Measurements from ENCODE around the gene AMMECR1L. TPM values are rescaled to one million over a fixed set of nuclear protein-coding genes. Genes with fewer than 3 reads are reported as not detected.
"Not testable (repeated sequence)": the region's sequence is repeated elsewhere in the genome, so short reads cannot be mapped to it uniquely, and the experiment has no call there.

AMMECR1L gene
- total RNA-seq, result 10 to 100 TPM; 21.7 to 22.0 TPM
- 18.1 TPM for polyA plus RNA-seq (2013, experiment 1 of 2)
- 18.5 TPM for polyA plus RNA-seq (2013, experiment 2 of 2)
- long read RNA-seq, experiment 1, full-length matches to known transcripts, result 2 of 14 reads
- long read RNA-seq, experiment 1, partial matches to known transcripts, result 2 of 14 reads
- long read RNA-seq, experiment 1, other reads (novel, unspliced or antisense), result 10 of 14 reads
- long read RNA-seq, experiment 2, full-length matches to known transcripts, result 12 of 35 reads
- long read RNA-seq, experiment 2, partial matches to known transcripts, result 4 of 35 reads
- long read RNA-seq, experiment 2, other reads (novel, unspliced or antisense), result 19 of 35 reads
- long read RNA-seq, experiment 3, full-length matches to known transcripts, result 25 of 66 reads
- long read RNA-seq, experiment 3, partial matches to known transcripts, result 12 of 66 reads
- long read RNA-seq, experiment 3, other reads (novel, unspliced or antisense), result 29 of 66 reads
- long read RNA-seq, experiment 4, full-length matches to known transcripts, result 1 of 4 reads
- long read RNA-seq, experiment 4, partial matches to known transcripts, result 1 of 4 reads
- long read RNA-seq, experiment 4, other reads (novel, unspliced or antisense), result 2 of 4 reads

DNA sequence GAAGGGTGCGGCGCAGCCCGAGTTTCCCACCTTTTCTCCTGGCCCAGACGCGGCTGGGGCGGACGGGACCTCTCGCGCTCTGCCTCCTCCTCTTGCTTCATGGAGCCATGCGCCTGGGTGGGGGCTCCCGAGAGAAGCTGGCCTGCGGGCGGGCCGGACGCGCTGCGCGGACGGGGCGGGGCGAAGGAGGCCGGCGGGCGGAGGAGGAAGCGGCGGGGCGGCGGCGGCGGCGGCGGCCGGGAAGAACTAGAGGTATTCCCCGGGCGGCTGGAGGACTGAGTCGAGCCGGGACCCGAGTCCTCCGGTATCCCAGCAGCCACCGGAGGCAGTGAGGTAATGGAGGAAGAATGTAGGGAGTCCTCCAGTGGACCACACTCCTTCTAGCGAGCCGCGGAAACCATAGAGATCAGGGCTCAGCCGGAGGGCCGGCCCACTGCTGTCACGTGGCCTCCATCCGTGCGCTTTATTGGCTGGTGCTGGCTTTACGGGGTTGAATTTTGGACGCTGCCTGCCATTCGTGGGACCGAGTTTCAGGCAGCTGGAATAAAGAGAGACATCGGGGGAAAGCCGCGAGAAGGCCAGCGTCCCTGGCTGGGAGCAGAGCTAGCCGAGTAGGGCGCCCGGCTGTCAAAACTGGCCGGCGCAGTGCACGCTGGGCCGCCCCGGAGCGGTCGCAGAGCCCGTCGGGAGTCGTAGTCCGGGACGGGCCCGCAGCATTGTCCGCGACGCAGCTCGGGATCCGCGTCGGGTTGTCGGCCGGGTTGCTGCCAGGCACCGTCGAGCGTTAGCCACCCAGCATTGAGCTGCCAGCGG lies at the start of gene AMMECR1L:
AMMECR1L (minus strand) TSS at position 177 of the 813 bp plus-strand sequence. CDS start 11,722 bp downstream, outside the sequence.
- not testable (repeated sequence) for H3K27me3 Mint-ChIP-seq (ENCODE audit: insufficient read depth); H3K27me3 ChIP-seq (ENCODE audit: control insufficient read depth, insufficient read depth, low read length, poor library complexity, severe bottlenecking); H3K9me3 ChIP-seq (ENCODE audit: control insufficient read depth, low read length); H3K4me1 ChIP-seq (ENCODE audit: control insufficient read depth, insufficient read depth, low read length); H3K9me3 Mint-ChIP-seq
- H3K36me3 ChIP-seq (ENCODE audit: control insufficient read depth, insufficient read depth, low read length), result peaks cover 31% of the 10 kb centered on the region
- peak within 1 kb of the TSS; percentile 91 for H3K4me3 ChIP-seq (ENCODE audit: low read length)
- peaks cover 27% of the 10 kb centered on the region for H3K36me3 Mint-ChIP-seq (ENCODE audit: low read depth)
- H3K27ac ChIP-seq (ENCODE audit: low read depth, low read length), result peak within 1 kb of the TSS; percentile 89
- peak within 1 kb of the TSS; percentile 84 for H3K4me3 Mint-ChIP-seq
- peak within 1 kb of the TSS; percentile 92 for H3K27ac Mint-ChIP-seq
- peak; percentile 87 for DNase-seq
- H3K9ac ChIP-seq (ENCODE audit: extremely low read depth, low read length, poor library complexity, severe bottlenecking), result peak within 1 kb of the TSS; percentile 54
- peaks cover 19% of the 10 kb centered on the region for H3K4me1 Mint-ChIP-seq
- WGBS, 2 experiments (ENCODE audit: insufficient coverage in 1 of 2, insufficient read length in 1 of 2), result 0 to 3% methylated on average over 6 to 47 of the region's 85 CpGs

DNA sequence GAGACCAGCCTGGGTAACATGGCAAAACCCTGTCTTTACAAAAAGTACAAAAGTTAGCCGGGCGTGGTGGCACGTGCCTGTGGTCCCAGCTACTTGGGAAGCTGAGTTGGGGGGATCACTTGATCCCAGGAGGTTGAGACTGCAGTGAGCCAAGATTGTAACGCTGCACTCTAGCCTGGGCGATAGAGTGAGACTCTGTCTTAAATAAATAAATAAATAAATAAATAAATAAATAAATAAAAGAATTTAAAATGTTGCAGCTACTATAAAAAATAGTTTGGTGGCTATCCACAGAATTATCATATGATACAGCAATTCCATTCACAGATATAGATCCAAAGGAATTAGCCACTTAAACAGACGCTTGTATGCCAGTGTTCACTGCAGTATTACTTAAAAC lies 49.6 kb upstream of the AMMECR1L start:
- 93 to 100% methylated on average over 3 to 5 of the region's 6 CpGs for WGBS, 2 experiments (ENCODE audit: insufficient coverage in 1 of 2, insufficient read length in 1 of 2)
- H3K36me3 Mint-ChIP-seq (ENCODE audit: low read depth), result peaks cover under 1% of the 10 kb centered on the region
- Histone ChIP-seq H3K9me3 (ENCODE audit: control insufficient read depth, low read length) (no peaks in the 10 kb centered on the region), H3K27me3 (ENCODE audit: control insufficient read depth, insufficient read depth, low read length, poor library complexity, severe bottlenecking) (no peaks in the 10 kb centered on the region), H3K4me3 (ENCODE audit: low read length) (no peak overlapping the region), H3K4me1 (ENCODE audit: control insufficient read depth, insufficient read depth, low read length) (no peaks in the 10 kb centered on the region), H3K27ac (ENCODE audit: low read depth, low read length) (no peak overlapping the region), H3K36me3 (ENCODE audit: control insufficient read depth, insufficient read depth, low read length) (no peaks in the 10 kb centered on the region), H3K9ac (ENCODE audit: extremely low read depth, low read length, poor library complexity, severe bottlenecking) (no peak overlapping the region)
- H3K4me3 Mint-ChIP-seq, result no peak overlapping the region
- no peak overlapping the region for H3K27ac Mint-ChIP-seq
- no peaks in the 10 kb centered on the region for H3K4me1 Mint-ChIP-seq
- TF ChIP-seq, protein P1, sequence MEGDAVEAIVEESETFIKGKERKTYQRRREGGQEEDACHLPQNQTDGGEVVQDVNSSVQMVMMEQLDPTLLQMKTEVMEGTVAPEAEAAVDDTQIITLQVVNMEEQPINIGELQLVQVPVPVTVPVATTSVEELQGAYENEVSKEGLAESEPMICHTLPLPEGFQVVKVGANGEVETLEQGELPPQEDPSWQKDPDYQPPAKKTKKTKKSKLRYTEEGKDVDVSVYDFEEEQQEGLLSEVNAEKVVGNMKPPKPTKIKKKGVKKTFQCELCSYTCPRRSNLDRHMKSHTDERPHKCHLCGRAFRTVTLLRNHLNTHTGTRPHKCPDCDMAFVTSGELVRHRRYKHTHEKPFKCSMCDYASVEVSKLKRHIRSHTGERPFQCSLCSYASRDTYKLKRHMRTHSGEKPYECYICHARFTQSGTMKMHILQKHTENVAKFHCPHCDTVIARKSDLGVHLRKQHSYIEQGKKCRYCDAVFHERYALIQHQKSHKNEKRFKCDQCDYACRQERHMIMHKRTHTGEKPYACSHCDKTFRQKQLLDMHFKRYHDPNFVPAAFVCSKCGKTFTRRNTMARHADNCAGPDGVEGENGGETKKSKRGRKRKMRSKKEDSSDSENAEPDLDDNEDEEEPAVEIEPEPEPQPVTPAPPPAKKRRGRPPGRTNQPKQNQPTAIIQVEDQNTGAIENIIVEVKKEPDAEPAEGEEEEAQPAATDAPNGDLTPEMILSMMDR (conservative IDR thresholded peaks at IDR 0.05), result no peak
- no peaks in the 10 kb centered on the region for H3K9me3 Mint-ChIP-seq
- no peak for DNase-seq
- no peaks in the 10 kb centered on the region for H3K27me3 Mint-ChIP-seq (ENCODE audit: insufficient read depth)

DNA sequence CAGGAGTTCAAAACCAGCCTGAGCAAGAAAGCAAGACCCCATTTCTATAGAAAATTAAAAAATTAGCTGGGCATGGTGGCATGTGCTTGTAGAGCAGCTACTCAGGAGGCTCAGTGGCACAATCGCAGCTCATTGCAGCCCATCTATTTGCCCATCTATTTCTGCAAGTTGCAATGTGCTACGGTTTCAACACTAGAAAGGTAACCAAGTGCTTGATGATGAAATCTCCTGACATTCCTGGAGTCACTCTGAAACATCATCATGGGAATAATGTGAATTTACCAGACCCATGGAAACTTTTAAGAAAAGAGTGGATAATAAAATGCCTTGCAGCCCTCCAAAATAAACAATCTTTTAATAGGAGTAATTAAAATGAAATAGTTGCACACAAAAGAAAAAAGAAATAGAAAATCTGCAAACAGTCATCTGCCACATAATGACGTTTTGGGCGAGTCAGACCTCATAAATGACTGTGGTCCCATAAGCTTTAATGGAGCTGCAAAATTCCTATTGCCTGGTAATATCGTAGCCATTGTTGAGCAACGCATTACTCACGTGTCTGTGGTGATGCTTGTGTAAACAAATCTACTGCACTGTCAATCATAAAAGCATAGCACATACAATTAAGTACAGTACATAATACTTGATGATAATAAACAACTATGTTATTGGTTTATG lies 46.6 kb upstream of the AMMECR1L start:
- DNase-seq, result no peak
- no peaks in the 10 kb centered on the region for H3K27me3 ChIP-seq (ENCODE audit: control insufficient read depth, insufficient read depth, low read length, poor library complexity, severe bottlenecking)
- WGBS, 2 experiments (ENCODE audit: insufficient coverage in 1 of 2, insufficient read length in 1 of 2), result 96 to 98% methylated on average over 6 to 7 of the region's 7 CpGs
- H3K36me3 ChIP-seq (ENCODE audit: control insufficient read depth, insufficient read depth, low read length), result no peaks in the 10 kb centered on the region
- TF ChIP-seq, protein P1 (conservative IDR thresholded peaks at IDR 0.05), result no peak
- no peaks in the 10 kb centered on the region for H3K4me1 ChIP-seq (ENCODE audit: control insufficient read depth, insufficient read depth, low read length)
- H3K9me3 Mint-ChIP-seq, result no peaks in the 10 kb centered on the region
- no peaks in the 10 kb centered on the region for H3K9me3 ChIP-seq (ENCODE audit: control insufficient read depth, low read length)
- H3K27ac ChIP-seq (ENCODE audit: low read depth, low read length), result no peak overlapping the region
- H3K4me1 Mint-ChIP-seq, result no peaks in the 10 kb centered on the region
- H3K27ac Mint-ChIP-seq, result no peak overlapping the region
- no peaks in the 10 kb centered on the region for H3K27me3 Mint-ChIP-seq (ENCODE audit: insufficient read depth)
- H3K36me3 Mint-ChIP-seq (ENCODE audit: low read depth), result no peaks in the 10 kb centered on the region
- H3K4me3 ChIP-seq (ENCODE audit: low read length), result no peak overlapping the region
- H3K4me3 Mint-ChIP-seq, result no peak overlapping the region
- H3K9ac ChIP-seq (ENCODE audit: extremely low read depth, low read length, poor library complexity, severe bottlenecking), result no peak overlapping the region
